NCI-H2029 (cell line): ENCODE measurements around the gene NCKAP5L.
"Not testable (repeated sequence)": the region's sequence is repeated elsewhere in the genome, so short reads cannot be mapped to it uniquely, and the experiment has no call there.

Experiments used
- DNase-seq: peaks from one replicate; lab custom pipeline; 2025; lab: John Stamatoyannopoulos, UW

Gene NCKAP5L

GRCh38 chr12:49779581-49779980 is 48.6 kb downstream of the NCKAP5L start:
- no peak for DNase-seq

- no peak for DNase-seq
Measured at GRCh38 chr12:49777800-49778748, 50.1 kb downstream of the NCKAP5L start.

GRCh38 chr12:49777341-49777740 is 50.9 kb downstream of the NCKAP5L start:
- no peak for DNase-seq

- DNase-seq, result no peak
Measured at GRCh38 chr12:49776858-49777257, 51.4 kb downstream of the NCKAP5L start.

GRCh38 chr12:49776413-49776812 is 51.8 kb downstream of the NCKAP5L start:
- DNase-seq, result peak; percentile 28

- not testable (repeated sequence) for DNase-seq
Measured at GRCh38 chr12:49773102-49773501, 55.1 kb downstream of the NCKAP5L start.

GRCh38 chr12:49767333-49767732 is 60.9 kb downstream of the NCKAP5L start:
- DNase-seq, result no peak

- no peak for DNase-seq
Measured at GRCh38 chr12:49766115-49766455, 62.1 kb downstream of the NCKAP5L start.

- no peak for DNase-seq
Measured at GRCh38 chr12:49764126-49764525, 64.1 kb downstream of the NCKAP5L start.

GRCh38 chr12:49763006-49763591 is 65.1 kb downstream of the NCKAP5L start:
- no peak for DNase-seq

GRCh38 chr12:49762468-49762847 is 65.8 kb downstream of the NCKAP5L start:
- no peak for DNase-seq

GRCh38 chr12:49761677-49762467 is 66.3 kb downstream of the NCKAP5L start:
- DNase-seq, result no peak

GRCh38 chr12:49750996-49751393 is 77.2 kb downstream of the NCKAP5L start:
- DNase-seq, result no peak

GRCh38 chr12:49750027-49750995 is 77.9 kb downstream of the NCKAP5L start:
- no peak for DNase-seq

- DNase-seq, result no peak
Measured at GRCh38 chr12:49748800-49749199, 79.4 kb downstream of the NCKAP5L start.

- DNase-seq, result no peak
Measured at GRCh38 chr12:49748306-49748705, 79.9 kb downstream of the NCKAP5L start.

GRCh38 chr12:49744363-49744885 is 83.8 kb downstream of the NCKAP5L start:
- no peak for DNase-seq

- peak; percentile 92 for DNase-seq
Measured at GRCh38 chr12:49741882-49742620, 86.2 kb downstream of the NCKAP5L start.
